ENCODE results near the gene TRAF6. TPM values are rescaled to one million over a fixed set of nuclear protein-coding genes. Genes with fewer than 3 reads are reported as not detected.
A peak's percentile ranks its signal among the peaks of the same experiment; 100 is the strongest.
"Not testable (repeated sequence)": the region's sequence is repeated elsewhere in the genome, so short reads cannot be mapped to it uniquely, and the experiment has no call there.

The TRAF6 gene
- total RNA-seq = 7.9 TPM

- ATAC-seq = peak; percentile 97
Measured at GRCh38 chr11:36509694-36510593, at the start of gene TRAF6. TSS of gene TRAF6 (minus strand) at chr11:36510272. CDS start at chr11:36501515, 8,757 bp downstream.

- ATAC-seq = no peak
Measured at GRCh38 chr11:36558571-36559413, 48.7 kb upstream of the TRAF6 start.

- ATAC-seq = no peak
Measured at GRCh38 chr11:36557991-36558390, 47.9 kb upstream of the TRAF6 start.

GRCh38 chr11:36557390-36557789 is 47.3 kb upstream of the TRAF6 start:
- ATAC-seq = not testable (repeated sequence)

- no peak for ATAC-seq
Measured at GRCh38 chr11:36550385-36551115, 40.5 kb upstream of the TRAF6 start.

DNA sequence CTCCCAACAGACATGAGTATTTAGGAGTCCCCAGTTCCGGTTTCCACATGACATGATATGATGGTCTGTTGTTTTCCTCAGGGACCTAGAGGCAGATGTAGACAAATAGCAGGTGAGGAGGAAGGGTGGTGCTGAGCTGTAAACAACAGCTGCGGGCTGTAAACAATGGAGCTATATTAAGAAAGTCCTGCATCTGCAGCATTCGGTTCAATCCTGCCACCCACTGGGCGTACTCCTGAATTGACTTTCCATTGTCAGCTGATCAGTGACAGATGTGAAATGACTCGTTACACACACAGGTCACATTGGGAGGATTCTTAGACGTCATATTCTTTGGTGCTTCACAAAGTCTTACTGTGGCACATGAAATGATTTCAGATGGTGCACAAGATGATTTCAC is 30.9 kb upstream of the TRAF6 start:
- ATAC-seq = peak; percentile 69

DNA sequence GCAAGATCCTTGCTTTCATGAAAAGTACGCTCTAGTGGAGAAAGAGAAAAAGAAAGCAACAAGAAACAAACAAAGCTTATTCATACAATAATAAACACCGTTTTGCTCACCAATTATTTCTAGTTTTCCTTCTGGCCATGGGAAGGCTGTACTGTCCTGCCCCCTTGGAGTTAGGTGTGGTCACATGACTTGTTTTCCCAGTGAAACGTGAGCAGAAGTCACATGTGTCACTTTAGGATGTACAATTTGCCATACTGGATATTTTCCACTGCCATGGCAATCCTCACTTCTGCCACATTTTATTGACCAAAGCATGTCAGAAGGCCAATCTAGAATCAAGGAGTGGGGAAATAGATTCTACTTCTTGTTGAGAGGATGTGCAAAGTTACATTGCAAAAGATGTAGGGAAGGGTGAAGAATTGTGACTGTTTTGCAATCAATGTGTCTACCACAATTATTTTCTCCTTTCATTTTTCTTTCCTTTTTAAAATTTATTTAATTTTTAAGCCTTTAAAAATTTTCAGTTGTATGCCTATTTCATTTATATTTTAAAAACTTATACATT is 24.3 kb upstream of the TRAF6 start:
- ATAC-seq = no peak

DNA sequence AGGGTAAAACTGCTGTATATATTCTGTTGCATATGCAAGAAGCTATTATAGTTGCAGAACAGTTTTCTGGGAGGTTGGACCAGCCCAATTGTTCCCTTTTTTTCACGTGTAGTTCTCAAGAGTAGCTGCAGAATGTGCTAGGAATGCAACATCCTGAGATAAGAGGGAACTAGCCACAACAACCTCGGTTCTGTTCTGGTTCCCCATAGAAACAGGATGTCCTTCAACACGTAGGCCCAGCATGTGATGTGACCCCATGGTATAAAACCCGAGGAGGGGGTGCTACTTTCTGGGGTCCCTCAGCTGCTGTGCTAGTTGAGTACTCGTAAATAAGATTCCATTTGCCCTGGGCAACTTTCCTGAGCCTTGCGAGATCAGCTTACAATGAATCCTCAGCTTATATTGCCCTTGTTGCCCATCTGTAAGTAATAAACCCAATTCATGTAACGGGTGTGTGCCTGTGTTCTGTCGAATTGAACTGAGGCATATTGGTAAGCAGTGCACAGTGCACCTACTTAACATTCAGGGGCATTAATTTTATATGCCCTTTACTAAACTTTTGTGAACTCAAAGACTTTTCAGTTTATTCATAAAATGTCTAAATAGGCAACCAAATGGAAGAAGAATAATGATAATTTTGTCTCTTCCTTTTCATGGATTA is 23.0 kb upstream of the TRAF6 start:
- ATAC-seq = no peak

DNA sequence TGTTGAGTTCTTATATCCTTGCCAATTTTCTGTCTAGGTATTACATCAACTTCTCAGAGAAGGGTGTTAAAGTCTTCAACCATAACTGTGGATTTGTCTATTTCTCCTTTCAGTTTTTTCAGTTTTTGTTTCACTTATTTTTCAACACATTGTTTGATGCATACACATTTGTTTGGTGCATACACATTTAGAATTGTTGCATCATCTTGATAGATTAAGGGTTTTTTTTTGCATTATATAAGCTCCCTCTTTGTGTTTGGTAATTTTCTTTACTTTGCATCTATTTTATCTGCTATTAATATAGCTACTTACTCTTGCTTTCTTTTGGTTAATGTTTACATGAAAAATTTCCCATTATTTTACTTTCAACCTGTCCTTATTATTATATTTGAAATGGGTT is 20.8 kb upstream of the TRAF6 start:
- ATAC-seq = no peak

GRCh38 chr11:36513965-36514364 is 3.9 kb upstream of the TRAF6 start:
- no peak for ATAC-seq

DNA sequence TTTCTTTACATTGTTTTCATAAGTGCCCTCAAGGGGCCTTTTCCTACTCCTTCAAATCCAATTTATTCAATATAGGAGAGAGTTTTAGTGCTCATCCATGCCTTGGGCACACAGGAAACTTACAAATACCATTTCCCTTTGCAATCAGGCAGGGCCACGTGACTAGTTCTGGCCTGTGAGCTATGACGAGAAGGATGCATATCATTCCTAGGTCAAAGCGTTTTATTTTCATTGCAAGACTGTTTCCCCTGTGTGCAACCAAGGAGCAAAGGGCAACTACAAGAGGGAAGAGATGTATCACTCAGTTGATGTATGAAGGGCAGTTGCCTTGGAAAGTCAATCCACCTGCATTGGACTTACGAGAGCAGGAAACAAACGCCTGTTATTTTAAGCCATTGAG is 1.9 kb upstream of the TRAF6 start:
- ATAC-seq = no peak

GRCh38 chr11:36511062-36511461 is 990 bp upstream of the TRAF6 start:
- ATAC-seq = not testable (repeated sequence)

DNA sequence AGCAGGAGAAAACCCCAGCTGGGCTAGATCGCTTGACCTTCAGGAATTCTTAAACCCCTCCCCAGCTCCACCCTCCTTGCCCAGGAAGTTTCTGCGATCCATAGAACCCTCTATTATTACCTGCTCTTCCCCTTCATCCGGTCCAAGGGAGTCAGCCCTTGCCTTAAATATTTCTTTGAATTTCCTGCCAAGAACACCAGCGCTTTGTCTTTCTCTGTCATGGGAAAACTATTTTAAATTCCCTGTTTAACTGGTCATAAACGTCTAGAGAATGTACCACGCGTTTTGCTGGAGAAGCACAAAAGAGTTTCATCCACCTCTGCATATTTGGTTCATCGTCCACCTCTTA is 496 bp upstream of the TRAF6 start:
- ATAC-seq = peak; percentile 34

- peak; percentile 32 for ATAC-seq
Measured at GRCh38 chr11:36509201-36509639, 852 bp downstream of the TRAF6 start.

DNA sequence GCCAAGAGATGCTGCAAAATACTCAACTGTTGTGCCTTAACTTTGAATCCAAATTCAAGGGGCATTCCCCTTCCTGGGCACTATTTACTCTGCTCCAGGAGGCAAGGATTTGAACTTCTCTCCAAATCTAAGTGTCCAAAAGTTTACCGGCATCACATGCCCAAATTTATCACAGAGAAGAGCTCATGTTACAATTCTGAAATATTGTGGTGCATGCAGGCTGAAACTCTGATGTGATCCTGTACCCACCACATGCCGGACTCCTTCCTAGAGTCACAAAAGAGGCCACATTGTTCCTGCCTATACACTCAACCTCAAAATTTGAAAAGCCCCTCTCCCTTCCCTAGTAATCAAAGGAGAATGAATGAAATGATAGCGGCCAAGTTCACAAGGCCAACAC is 1.3 kb downstream of the TRAF6 start:
- ATAC-seq = no peak

DNA sequence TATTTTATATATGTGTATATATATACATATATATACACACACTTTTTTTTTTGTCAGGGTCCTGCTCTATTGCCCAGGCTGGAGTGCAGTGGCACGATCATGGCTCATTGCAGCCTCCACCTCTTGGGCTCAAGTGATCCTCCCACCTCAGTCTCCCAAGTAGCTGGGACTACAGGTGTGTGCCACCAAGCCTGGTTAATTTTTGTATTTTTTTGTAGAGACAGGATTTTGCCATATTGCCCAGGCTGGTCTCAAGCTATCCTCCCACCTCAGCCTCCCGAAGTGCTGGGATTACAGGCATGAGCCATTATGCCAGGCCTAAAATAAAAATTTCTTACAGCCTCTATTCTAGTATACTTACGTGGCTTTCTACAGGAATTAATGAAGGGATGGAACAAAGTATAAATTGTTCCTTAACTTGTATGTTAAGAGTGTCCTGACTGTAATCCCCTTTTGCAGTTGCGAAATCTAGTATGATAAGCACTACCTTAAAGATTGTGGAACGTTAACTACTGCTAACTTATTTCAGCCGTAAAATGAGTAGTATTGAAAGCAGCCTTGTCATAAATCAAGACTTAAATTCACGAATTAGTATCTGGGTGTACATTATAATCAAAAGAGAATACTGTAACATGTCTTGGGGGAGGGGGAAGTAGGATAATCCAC is 2.1 kb downstream of the TRAF6 start:
- no peak for ATAC-seq

GRCh38 chr11:36501236-36501635 is 8.8 kb downstream of the TRAF6 start:
- no peak for ATAC-seq

DNA sequence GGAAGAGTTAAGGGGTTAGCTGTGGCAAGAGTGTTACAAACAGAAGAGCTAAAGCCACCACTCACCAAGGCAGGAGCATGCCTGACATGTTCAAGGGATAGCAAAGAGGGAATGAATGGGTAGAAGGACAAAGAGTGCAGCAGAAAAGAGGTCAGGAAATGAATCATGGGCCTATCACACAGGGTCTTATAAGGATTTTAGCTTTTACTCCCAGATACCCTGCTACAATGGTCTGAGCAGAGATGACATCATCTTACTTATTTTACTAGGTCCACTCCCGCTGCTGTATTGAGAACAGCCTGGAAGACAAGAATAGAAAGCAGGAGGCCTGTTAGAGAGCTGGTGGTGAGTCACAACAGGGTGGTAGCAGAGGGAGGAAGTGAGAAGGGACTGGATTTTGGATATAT is 9.8 kb downstream of the TRAF6 start:
- peak; percentile 77 for ATAC-seq

DNA sequence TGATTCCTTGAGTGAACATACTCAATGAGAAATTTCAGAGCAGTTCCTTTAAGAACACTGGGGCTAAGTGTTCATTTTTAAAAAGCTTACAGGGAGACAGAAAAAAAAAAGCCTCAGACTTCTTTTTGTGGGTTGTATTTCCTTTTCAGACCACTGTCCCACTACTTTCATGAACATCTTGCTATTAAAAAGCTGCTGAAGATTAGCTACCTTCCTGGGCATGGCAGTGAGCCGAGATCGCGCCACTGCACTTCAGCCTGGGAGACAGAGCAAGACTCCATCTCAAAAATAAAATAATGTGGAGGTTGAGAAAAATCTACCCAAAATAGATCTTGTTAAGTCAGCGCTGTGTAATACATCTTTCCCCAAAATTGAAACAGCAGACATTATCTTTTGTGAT is 10.8 kb downstream of the TRAF6 start:
- ATAC-seq = no peak

DNA sequence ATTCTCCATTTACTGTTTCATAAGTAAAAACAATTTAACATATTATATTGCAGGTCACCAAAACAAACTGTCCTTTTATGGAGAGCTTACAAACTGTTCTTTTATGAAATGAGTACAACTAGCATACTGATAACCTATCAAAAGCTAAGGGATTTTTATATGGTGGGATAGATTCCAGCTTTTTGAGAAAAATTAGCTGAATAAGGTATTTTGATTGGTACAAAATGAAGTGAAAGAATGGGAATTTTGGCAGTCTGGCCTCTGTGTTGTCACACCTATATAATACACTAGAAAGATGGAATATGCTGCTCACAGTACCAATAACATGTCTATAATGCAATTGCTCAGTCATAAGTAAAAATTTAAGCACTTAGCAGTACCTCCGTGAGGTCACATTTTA is 11.4 kb downstream of the TRAF6 start:
- ATAC-seq = no peak

GRCh38 chr11:36493332-36493731 is 16.7 kb downstream of the TRAF6 start:
- no peak for ATAC-seq

Data from esophagus mucosa (tissue), 1 donor.